ENCODE measurements around the gene ADCY9.

GRCh38 chr16:4064950-4065352 lies 51.3 kb downstream of the ADCY9 start:
- no peak for TF ChIP-seq GABPA (IDR thresholded peaks at IDR 0.05; ENCODE audit: low read depth)
- TF ChIP-seq, protein P1, sequence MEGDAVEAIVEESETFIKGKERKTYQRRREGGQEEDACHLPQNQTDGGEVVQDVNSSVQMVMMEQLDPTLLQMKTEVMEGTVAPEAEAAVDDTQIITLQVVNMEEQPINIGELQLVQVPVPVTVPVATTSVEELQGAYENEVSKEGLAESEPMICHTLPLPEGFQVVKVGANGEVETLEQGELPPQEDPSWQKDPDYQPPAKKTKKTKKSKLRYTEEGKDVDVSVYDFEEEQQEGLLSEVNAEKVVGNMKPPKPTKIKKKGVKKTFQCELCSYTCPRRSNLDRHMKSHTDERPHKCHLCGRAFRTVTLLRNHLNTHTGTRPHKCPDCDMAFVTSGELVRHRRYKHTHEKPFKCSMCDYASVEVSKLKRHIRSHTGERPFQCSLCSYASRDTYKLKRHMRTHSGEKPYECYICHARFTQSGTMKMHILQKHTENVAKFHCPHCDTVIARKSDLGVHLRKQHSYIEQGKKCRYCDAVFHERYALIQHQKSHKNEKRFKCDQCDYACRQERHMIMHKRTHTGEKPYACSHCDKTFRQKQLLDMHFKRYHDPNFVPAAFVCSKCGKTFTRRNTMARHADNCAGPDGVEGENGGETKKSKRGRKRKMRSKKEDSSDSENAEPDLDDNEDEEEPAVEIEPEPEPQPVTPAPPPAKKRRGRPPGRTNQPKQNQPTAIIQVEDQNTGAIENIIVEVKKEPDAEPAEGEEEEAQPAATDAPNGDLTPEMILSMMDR (IDR thresholded peaks at IDR 0.05; ENCODE audit: insufficient read depth, low read length), result no peak
- no peak for TF ChIP-seq POLR2AphosphoS5 (IDR thresholded peaks at IDR 0.05; ENCODE audit: low read depth)
